GM21825 (cell line): ENCODE measurements around the gene PGAP3.
"Not testable (repeated sequence)": the region's sequence is repeated elsewhere in the genome, so short reads cannot be mapped to it uniquely, and the experiment has no call there.

Experiments
- ATAC-seq: cut with Tn5 transposase; IDR thresholded peaks from one replicate; pipeline ENCODE4 v1.9.1; 2021; ENCODE audit warnings: mild to moderate bottlenecking, moderate library complexity; ENCODE audit not compliant: unreplicated experiment

The PGAP3 gene

DNA sequence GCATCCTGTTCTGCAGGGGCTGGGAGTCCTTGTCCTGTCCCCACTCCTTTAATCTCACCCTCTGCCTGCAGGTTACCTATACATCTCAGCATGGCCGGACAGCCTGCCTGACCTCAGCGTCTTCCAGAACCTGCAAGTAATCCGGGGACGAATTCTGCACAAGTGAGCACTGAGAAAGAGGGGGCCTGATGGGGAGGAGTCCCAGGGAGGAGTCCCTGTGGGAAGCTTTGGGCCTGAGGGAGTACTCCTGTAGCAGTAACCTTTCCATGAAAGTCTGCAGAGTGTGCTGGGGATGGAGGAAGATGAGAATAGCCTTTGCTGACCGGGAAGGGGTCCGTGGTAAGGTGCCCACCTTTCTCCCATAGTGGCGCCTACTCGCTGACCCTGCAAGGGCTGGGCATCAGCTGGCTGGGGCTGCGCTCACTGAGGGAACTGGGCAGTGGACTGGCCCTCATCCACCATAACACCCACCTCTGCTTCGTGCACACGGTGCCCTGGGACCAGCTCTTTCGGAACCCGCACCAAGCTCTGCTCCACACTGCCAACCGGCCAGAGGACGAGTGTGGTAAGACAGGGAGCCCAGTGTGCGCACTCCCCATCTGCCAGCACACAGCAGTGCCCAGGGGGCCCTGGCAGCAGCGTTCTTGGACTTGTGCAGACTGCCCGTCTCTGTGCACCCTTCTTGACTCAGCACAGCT, 27.7 kb upstream of the PGAP3 start:
- no peak for ATAC-seq

DNA sequence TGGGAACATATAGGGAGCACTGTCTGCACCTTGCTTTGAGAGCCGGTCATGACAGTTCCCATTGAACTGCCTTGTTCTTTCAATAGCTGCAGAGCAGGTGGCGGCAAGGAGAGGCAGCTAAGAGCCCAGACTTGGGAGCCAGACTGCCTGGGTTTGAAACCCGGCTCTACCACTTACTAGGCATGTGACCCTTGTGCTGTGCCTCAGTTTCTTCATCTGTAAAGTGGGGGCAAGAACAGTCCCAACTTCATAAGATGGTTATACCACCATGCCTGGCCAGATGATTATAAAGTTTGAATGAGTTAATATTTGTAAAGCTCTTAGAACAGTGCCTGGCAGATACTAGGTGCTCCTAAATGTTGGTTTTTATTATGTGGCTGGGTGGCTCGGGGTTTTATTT, 26.4 kb upstream of the PGAP3 start:
- ATAC-seq: no peak

DNA sequence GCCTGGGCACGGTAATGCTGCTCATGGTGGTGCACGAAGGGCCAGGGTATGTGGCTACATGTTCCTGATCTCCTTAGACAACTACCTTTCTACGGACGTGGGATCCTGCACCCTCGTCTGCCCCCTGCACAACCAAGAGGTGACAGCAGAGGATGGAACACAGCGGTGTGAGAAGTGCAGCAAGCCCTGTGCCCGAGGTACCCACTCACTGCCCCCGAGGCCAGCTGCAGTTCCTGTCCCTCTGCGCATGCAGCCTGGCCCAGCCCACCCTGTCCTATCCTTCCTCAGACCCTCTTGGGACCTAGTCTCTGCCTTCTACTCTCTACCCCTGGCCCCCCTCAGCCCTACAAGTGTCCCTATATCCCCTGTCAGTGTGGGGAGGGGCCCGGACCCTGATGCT, 24.0 kb upstream of the PGAP3 start:
- ATAC-seq: no peak

DNA sequence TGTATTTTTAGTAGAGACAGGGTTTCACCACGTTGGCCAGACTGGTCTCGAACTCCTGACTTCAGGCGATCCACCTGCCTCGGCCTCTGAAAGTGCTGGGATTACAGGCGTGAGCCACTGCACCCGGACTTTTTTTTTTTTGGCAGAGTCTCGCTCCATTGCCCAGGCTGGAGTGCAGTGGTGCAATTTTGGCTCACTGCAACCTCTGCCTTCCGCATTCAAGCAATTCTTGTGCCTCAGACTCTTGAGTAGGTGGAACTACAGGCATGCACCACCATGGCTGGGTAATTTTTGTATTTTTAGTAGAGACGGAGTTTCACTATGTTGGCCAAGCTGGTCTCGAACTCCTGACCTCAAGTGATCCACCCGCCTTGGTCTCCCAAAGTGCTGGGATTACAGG, 23.2 kb upstream of the PGAP3 start:
- not testable (repeated sequence) for ATAC-seq

DNA sequence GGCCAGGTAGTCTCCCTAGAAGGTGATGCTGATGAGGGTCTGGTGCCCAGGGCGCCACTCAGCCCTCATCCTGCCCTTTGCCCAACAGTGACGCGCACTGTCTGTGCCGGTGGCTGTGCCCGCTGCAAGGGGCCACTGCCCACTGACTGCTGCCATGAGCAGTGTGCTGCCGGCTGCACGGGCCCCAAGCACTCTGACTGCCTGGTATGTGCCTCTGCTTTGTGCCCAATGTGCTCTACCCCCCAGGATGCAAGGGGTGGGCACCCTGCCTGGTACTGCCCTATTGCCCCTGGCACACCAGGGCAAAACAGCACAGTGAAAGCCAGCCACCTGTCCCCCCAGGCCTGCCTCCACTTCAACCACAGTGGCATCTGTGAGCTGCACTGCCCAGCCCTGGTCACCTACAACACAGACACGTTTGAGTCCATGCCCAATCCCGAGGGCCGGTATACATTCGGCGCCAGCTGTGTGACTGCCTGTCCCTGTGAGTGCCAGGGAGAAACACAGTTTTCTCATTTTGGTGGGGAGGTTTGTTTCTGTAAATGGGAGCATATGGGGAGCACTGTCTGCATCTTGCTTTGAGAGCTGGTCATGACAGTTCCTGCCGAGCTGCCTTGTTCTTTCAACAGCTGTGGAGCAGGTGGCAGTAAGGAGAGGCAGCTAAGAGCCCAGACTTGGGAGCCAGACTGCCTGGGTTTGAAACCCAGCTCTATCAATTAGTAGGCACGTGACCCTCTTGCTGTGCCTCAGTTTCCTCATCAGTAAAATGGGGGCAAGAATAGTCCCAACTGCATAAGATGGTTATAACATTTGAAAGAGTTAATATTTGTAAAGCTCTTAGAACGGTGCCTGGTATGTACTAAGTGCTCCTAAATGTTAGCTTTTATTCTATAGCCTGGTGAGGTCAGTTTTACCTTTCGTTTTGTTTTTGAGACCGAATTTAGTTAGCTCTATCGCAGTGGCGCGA, 22.4 kb upstream of the PGAP3 start:
- ATAC-seq: no peak

DNA sequence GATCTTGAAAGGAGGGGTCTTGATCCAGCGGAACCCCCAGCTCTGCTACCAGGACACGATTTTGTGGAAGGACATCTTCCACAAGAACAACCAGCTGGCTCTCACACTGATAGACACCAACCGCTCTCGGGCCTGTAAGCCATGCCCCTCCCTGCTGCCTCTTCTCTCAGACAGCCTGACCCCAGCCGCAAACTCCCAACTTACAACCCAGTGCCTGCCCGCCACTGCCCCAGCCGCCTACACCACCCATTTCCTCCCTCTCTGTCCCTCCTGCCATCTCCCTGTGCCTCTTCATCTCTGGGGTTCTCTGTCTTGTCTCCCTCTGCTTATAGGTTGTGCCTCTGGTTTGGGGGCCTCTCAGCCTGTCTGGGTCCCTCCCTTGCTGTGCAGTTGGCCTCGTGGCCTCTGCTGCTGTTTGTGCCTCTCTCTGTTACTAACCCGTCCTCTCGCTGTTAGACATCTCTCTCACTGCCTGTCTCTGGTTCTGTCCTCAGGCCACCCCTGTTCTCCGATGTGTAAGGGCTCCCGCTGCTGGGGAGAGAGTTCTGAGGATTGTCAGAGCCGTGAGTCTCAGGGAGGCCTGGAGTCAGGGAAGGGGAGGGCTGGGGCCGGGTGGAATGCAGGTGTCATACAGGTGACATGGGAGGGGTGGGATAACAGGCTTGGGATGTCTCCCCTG, 21.6 kb upstream of the PGAP3 start:
- no peak for ATAC-seq

DNA sequence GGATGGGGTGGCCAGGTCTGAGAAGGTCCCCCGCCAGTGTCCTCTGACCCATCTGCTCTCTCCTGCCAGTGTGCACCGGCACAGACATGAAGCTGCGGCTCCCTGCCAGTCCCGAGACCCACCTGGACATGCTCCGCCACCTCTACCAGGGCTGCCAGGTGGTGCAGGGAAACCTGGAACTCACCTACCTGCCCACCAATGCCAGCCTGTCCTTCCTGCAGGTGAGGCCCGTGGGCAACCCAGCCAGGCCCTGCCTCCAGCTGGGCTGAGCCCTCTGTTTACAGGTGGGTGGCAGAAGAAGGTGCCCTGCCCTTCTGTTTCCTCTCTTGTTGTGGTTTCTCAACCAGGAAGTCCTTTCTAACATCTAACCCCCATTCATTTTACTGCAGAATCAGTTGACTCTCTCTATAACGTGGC, 19.1 kb upstream of the PGAP3 start:
- no peak for ATAC-seq

DNA sequence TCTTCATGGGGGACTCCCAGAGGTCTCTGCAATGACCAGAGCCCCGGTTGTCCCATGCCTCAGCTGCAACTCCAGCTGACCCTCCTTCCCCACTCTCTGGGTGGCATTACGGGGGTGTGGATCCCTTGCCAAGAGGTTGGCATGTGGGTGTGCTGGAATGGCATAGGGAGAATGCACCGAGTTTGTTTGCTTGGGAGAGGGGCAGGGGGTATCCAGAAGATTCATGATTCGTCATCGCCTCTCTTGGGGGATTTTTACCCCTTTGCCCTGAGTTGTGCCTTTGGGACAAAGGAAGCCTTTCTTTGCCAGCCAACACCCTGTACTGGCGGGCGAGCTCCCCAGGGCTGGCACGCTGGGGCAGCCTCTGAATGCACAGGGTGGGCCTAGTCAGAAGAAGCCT, 18.5 kb upstream of the PGAP3 start:
- no peak for ATAC-seq

DNA sequence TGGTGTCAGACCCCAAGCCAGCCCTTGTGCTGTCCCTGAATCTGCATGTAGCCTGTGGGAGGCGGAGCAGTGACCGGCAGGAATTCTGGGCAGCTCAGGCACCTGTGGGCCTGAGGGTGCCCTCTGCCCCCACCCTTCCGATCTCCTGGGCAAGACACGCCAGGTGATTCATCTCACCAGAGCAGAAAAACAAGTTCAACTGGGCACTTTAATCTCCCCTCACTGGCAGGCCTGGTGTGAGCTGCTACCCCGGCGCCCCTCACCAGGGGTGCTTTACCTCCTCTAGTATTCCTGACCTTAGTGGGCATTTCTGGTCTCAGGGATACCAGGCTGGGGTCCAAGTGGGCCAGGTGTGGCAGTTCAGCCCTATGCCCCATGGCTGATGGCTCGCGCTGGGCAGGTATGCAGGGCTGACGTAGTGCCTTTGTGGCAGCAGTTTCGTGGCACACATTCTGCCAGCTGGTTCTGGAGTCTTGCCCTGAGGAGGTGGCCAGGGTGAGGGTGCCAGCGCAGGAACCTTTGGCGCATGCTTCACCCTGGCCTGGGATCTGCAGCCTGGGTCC, 18.0 kb upstream of the PGAP3 start:
- ATAC-seq: no peak

DNA sequence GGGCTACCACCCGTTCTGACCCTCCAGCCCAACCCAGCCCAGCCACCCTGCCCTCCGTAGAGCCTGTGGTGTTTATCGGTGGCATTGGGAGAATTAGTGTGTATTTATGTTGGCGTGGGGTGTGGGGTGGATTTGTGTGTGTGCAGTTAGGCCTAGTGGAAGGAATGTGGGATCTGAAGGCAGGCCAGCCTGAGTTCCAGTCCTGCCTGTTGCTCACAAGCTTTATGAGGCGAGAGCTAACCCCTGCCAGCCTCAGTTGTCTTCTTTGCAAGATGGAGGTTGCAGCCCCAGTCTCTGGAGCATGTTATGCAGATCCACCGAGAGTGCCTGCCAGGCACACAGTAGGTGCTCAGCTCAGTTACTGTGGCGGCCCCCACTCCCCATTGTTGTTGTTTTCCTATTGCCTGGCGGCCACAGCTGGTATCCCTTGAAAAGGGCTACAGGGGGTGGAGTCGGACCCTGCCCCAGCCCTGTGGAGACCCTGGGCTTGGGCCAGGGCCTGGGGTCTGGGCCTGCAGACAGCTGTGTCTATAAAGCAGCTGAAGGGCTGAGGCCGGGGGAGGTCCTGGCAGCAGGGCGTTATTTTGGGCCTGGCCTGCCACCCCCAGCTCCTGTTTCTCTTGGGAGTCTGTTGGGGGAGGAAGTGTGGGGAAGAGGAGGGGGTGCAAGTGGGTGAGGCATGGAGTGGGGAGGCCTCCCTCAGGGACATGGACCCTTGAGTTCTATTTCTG, 17.1 kb upstream of the PGAP3 start:
- ATAC-seq: no peak

DNA sequence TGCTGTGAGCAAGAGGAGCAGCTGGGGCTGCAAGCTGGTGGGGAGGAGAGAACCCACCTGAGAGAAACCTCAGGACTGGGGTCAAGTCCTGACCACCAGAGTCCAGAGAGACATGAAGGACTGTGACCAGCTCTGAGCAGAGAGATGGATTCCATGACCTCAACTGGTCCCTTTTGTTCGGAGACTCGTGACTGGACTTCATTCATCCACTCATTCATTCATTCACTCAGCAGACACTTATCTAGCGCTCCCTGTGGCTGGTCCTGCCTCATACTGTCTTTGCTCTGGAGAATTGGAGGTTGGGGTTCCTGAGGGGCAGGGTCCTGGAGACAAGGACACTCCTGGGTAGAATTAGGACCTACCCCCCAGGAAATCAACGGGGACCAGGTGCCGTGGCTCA, 16.1 kb upstream of the PGAP3 start:
- no peak for ATAC-seq

DNA sequence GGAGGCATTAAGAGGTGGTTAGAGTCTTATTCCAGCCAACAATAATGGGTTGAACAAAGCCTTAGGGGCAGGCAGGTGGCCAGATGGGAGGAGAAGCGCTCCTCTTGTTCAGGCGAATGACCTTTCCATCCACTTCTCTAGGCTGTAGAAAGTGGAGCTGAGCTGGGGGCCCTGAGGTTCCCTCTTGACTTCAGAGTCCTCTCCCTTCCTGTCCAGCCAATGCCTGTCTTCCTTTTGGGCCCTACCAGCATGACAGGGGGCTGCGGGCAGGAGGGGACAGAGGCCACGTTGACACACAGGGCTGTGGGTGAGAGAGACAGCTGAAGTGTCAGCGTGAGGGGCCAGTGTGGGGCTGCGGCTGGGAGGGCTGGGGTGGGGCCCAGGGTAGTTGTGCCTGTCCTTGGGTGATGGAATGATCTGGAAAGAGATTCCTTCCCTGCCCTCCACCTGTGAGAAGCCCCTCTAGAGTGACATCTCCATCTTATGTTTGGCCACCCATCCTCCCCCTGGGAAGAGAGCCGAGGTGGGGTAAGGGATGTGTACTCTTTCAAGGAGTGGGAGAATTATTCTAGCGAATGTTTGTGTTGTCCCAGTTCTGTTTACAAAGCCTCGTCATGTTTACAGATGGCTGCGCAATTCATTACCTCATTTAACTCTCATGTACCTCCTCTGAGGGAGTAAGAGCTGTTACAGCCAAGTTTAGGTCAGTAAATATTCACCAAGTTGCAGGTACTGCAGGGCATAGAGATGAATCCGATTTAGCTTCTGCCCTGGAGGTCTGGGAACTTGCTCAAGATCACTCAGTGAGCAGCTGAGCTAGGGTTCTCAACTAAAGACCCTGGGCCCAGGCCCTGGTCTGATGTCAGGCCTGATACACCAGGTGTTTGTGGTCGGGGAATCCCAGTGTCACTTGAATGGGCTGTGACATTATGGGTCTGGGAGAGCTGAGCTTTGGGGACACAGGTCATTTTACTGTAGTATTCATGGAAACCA, 15.3 kb upstream of the PGAP3 start:
- no peak for ATAC-seq

DNA sequence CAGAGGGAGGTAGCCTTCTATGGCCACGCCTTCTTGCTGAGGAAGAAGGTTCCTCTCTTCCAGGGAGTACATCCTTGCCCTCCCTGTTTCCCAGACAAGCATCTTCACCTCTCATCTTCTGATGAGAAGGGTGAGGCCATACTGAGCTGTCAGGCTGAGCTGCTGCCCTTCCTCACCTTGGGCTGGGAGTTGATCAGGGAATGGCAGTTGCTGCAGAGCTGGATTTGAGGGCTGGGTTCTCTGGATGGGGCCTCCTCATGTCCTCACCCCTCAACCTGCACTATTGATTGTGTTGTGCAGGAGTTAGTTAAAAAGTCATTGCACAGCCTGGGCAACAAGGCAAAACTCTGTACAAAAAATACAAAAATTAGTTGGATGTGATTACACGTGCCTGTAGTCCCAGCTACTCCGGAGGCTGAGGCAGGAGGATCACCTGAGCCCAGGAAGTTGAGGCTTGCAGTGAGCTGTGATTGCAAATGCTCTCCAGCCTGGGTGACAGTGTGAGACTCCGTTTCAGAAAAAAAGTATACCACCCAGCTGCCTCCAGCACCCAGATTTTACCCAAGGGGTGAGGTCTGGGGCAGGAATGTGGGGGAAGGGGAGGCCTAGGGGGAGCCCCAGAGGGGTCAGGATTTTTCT, 14.0 kb upstream of the PGAP3 start:
- no peak for ATAC-seq

DNA sequence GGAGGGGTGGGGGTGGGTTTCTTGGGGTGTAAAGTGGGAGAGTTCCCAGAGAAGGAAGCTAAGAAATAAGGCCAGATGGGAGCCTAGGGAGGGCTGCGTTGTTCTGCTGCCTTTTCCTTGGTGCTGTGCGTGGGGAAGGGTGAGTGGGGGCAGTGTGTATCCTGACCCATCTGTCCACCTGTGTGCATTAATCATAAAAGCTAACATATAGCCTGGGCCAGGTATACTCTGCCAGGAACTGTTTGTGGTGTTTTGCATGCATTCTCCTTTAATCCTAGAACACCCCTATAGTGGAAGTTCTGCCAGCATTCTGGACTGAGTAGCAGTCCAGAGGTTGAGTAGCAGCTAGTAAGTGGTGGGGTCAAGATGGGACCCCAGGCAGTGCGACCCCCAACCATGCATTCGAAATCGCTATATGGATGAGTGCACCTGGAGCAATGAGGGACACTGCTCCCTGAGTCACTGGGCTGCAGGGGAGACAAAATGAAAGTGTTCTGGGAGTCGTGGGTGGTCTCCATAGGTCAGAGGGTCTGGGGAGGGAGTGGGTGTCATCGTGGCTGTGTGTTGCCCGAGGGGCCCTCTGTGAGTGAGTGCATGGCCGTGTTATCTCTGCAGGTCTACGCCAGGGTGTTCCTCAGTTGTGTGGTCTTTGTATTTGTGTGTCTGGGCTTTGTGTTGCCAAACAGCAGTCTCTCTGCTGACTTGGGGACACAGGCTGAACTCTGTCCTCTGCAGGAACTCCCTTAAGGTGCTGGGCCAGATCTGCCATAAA, 13.3 kb upstream of the PGAP3 start:
- ATAC-seq: no peak

DNA sequence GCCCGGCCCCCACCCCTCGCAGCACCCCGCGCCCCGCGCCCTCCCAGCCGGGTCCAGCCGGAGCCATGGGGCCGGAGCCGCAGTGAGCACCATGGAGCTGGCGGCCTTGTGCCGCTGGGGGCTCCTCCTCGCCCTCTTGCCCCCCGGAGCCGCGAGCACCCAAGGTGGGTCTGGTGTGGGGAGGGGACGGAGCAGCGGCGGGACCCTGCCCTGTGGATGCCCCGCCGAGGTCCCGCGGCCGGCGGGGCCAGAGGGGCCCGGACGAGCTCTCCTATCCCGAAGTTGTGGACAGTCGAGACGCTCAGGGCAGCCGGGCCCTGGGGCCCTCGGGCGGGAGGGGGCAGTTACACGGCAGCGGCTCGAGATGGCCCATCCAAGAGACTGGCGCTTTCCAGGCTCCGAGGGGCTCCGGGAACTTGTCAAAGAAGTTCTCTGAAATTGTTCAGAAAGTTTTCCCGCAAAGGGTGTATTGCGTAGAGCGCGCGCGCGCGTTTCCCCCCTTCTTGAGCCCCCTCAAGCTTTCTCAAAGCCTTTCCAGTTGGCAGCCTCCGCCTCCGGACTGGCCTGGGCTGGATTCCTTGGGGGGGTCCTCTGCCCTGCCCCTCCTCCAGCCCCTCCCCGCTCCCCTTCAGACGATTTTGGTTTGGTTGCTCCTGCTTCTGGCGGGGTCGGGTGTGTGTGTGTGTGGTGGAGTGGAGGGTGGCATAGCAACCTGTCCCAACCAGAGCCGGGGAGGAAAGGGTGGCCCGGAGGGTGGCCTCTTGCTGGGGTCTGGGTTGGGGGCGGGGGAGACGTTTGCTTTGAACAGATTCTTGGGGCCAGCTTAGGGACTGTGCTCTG, 12.5 kb upstream of the PGAP3 start:
- no peak for ATAC-seq

DNA sequence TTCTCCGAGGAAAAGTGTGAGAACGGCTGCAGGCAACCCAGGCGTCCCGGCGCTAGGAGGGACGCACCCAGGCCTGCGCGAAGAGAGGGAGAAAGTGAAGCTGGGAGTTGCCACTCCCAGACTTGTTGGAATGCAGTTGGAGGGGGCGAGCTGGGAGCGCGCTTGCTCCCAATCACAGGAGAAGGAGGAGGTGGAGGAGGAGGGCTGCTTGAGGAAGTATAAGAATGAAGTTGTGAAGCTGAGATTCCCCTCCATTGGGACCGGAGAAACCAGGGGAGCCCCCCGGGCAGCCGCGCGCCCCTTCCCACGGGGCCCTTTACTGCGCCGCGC, 11.9 kb upstream of the PGAP3 start, which contains the start of gene ERBB2:
TSS of gene ERBB2 (plus strand) at position 247 of the 330 bp plus-strand sequence. CDS start 175 bp downstream, outside the sequence.
- no peak for ATAC-seq

DNA sequence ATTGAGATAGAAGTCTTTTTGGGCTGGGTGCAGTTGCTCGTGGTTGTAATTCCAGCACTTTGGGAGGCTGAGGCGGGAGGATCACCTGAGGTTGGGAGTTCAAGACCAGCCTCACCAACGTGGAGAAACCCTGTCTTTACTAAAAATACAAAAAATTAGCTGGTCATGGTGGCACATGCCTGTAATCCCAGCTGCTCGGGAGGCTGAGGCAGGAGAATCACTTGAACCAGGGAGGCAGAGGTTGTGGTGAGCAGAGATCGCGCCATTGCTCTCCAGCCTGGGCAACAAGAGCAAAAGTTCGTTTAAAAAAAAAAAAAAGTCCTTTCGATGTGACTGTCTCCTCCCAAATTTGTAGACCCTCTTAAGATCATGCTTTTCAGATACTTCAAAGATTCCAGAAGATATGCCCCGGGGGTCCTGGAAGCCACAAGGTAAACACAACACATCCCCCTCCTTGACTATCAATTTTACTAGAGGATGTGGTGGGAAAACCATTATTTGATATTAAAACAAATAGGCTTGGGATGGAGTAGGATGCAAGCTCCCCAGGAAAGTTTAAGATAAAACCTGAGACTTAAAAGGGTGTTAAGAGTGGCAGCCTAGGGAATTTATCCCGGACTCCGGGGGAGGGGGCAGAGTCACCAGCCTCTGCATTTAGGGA, 11.4 kb upstream of the PGAP3 start:
- ATAC-seq: not testable (repeated sequence)
